Measurements from ENCODE around the gene TNFSF15. TPM values are rescaled to one million over a fixed set of nuclear protein-coding genes. Genes with fewer than 3 reads are reported as not detected.

TNFSF15 gene
- total RNA-seq, 4 donors from 2014 or later: 0.68 TPM; not detected in 3

DNA sequence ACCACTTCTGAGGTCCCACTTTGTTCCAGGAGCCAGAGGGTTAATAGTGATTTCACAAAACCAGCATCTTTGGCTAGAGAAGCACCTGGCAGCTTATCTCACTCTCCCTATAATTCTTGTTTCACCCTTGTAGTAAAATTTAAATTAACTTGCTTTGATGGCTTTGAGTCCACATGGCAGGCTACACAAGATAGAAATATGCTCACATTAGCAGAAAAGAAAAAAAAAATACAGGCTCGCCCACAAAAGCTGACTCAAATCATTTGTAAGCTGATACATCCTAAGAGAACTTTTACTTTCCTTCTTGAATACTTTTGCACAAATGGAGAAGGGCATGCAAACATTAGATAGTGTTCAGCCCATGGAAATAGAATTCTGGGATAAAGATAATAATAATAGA, 36.2 kb downstream of the TNFSF15 start:
- TF ChIP-seq, protein P1, sequence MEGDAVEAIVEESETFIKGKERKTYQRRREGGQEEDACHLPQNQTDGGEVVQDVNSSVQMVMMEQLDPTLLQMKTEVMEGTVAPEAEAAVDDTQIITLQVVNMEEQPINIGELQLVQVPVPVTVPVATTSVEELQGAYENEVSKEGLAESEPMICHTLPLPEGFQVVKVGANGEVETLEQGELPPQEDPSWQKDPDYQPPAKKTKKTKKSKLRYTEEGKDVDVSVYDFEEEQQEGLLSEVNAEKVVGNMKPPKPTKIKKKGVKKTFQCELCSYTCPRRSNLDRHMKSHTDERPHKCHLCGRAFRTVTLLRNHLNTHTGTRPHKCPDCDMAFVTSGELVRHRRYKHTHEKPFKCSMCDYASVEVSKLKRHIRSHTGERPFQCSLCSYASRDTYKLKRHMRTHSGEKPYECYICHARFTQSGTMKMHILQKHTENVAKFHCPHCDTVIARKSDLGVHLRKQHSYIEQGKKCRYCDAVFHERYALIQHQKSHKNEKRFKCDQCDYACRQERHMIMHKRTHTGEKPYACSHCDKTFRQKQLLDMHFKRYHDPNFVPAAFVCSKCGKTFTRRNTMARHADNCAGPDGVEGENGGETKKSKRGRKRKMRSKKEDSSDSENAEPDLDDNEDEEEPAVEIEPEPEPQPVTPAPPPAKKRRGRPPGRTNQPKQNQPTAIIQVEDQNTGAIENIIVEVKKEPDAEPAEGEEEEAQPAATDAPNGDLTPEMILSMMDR (IDR thresholded peaks at IDR 0.05; ENCODE audit: low read depth): no peak

- TF ChIP-seq, protein P1 (IDR thresholded peaks at IDR 0.05; ENCODE audit: low read depth): no peak
Observed at GRCh38 chr9:114763220-114763619, 42.6 kb downstream of the TNFSF15 start.

- TF ChIP-seq, protein P1 (IDR thresholded peaks at IDR 0.05; ENCODE audit: low read depth): no peak
Observed at GRCh38 chr9:114761523-114761922, 44.3 kb downstream of the TNFSF15 start.

- TF ChIP-seq, protein P1 (IDR thresholded peaks at IDR 0.05; ENCODE audit: low read depth): no peak
Observed at GRCh38 chr9:114759512-114760341, 46.1 kb downstream of the TNFSF15 start.

DNA sequence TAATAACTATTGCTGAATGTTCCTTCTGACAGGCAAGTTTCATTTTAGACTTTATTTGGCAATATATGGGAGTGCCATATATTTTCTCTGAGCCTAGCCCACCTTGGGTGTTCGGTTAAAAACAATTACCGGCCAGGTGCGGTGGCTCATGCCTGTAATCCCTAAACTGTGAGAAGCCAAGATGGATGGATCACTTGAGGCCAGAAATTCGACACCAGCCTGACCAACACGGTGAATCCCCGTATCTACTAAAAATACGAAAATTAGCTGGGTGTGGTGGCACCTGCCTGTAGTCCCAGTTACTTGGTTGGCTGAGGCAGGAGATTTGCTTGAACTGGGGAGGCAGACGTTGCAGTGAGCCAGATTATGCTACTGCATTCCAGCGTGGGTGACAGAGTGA, 47.9 kb downstream of the TNFSF15 start:
- TF ChIP-seq, protein P1 (IDR thresholded peaks at IDR 0.05; ENCODE audit: low read depth): no peak

- TF ChIP-seq, protein P1 (IDR thresholded peaks at IDR 0.05; ENCODE audit: low read depth): no peak
Observed at GRCh38 chr9:114757395-114757794, 48.4 kb downstream of the TNFSF15 start.

- TF ChIP-seq, protein P1 (IDR thresholded peaks at IDR 0.05; ENCODE audit: low read depth): no peak
Observed at GRCh38 chr9:114756920-114757319, 48.9 kb downstream of the TNFSF15 start.

All from subcutaneous adipose tissue (tissue), 4 donors.